GM19099 (cell line): Measurements from ENCODE around the gene LGR6.

Source experiments
- POLR2A ChIP-seq: IDR thresholded peaks from 3 replicates; pipeline ENCODE4 v1.6.1; 2011; ENCODE audit warnings: low read depth; ENCODE audit not compliant: insufficient read length; ENCODE audit errors: extremely low read depth

Gene LGR6

DNA sequence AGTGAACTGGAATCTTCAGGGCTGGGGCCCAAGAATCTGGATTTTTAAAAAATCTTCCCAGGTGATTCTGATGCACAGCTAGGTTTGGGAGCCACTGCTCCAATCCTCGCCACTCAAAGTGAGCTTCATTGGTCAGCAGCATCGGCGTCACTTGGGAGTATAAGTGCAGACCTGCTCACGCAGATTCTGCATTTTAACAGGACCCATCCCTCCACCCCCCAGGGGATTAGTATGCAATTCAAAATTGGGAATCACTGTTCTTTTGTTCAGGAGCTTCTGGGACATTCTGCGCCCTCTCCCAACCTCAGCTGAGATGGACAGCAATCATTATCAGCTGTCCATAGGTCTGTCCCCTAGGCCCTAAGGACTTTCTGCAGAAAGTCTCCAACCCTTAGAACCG, 53.5 kb downstream of the LGR6 start:
- TF ChIP-seq POLR2A, result no peak

DNA sequence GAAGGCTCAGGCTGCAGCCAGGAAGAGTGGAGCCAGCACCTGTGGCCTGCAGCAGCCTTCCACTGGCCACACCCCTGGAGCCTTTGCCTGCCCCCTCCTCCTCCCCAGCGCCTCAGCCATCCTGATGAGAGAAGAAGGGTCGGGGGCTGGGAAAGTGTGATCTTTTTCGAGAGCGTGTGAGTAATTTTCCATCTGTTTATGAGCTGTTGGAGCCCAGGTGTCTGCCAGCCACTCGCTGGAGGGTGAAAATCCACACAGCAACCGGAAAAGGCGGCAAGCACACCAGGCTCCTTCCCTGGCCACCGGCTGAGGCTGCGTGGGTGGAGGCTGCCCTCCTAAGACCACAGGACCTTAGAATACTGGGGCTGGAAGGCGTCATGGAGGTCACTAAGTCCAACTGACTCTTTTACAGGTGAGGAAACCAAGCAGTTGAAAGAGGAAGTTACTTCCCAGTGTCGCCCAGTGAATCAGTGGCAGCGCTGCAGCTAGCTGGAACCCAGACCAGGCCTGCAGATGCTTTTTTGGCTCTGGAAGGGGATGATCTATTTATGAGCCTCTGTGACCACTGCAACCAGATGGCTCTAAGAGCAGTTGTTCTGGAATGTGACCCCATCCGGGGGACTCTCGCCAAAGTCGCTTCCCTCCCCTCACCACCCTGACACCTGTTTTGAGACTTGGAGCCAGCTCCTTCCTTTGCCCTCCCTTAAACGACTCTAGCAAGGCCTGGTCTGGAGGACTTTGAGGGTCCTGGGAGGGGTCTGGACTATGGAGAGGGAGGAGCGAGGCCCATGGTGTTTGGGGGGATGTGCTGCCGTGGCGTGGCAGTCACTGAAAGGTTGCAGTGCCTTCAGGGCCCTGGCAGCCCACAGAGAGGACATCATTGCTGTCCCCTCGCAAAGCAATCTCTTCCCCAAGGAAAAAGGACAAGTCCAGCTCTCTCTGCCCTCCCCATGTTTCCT, 54.5 kb downstream of the LGR6 start:
- TF ChIP-seq POLR2A, result no peak

DNA sequence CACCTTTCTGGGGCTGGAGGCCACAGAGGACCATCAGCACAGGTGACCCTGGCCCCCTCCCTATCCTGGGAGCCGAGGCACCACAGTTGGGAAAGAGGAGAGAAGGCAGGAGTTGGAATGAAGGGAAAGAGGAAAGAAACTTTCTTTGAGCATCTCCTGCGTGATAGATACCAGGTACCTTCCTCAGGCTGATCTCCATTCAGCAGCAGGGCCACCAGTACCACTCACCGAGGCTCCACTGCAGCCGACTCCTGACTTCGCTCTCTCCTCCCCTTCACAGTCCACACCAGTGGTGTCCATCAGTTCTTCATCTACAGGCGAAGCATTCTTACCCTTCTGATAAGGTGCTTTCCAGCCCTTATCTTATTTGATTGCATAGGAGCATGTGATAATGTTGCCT, 55.3 kb downstream of the LGR6 start:
- no peak for TF ChIP-seq POLR2A

DNA sequence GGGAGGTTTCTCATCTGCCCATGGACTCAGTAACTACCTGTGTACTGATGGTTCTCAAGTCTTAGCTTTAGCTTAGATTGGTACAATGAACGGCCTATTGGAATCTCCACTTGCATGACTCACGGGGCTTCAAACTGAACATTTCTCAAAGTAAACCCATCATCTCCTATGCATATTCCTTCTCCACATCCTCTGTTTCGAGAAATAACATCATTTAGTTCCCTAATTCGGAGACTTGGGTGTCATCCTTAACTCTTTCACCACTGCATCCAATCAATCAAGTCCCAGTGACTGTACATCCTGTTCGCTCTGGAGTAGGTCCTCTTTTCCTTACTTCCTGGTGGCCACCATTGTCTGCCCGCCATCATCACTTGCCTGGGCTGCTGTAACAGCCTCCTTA, 55.8 kb downstream of the LGR6 start:
- TF ChIP-seq POLR2A, result no peak

DNA sequence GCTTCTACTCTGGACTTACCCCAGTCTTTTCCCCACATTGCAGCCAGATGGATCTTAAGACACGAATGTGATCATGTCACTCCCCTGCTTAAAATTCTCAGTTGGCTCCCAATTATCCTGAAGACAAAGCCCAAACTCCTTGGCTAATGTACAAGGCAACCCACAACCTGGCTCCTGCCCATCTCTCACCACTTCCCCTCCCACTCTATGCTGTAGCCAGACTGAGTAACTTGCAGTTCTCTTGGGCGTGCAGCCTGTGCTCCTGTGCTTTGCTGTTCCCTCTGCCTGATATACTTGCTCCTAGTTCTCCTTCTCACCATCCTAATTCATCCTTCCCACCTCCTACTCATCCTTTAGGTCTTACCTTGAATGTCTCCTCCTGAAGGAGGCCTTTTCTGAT, 56.2 kb downstream of the LGR6 start:
- no peak for TF ChIP-seq POLR2A

DNA sequence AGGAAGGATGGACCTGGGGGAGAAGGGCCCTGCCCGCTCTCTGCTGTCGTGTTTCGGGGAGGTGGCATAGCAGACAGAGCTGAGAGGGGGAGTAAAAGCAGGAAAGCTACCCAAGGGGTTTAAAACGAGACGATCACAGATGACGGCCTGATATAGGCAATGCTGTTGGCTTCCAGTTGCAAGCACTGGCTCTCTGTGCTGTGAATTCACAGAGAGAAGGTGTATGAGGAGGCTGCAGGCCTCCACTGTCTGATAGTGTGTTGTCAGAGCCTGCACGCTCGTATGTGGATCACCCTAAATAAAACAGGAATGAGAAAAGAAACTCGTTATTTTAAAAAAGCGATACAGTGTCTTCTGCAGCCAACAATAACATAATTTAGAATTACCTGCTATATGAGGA, 57.4 kb downstream of the LGR6 start:
- TF ChIP-seq POLR2A, result no peak

DNA sequence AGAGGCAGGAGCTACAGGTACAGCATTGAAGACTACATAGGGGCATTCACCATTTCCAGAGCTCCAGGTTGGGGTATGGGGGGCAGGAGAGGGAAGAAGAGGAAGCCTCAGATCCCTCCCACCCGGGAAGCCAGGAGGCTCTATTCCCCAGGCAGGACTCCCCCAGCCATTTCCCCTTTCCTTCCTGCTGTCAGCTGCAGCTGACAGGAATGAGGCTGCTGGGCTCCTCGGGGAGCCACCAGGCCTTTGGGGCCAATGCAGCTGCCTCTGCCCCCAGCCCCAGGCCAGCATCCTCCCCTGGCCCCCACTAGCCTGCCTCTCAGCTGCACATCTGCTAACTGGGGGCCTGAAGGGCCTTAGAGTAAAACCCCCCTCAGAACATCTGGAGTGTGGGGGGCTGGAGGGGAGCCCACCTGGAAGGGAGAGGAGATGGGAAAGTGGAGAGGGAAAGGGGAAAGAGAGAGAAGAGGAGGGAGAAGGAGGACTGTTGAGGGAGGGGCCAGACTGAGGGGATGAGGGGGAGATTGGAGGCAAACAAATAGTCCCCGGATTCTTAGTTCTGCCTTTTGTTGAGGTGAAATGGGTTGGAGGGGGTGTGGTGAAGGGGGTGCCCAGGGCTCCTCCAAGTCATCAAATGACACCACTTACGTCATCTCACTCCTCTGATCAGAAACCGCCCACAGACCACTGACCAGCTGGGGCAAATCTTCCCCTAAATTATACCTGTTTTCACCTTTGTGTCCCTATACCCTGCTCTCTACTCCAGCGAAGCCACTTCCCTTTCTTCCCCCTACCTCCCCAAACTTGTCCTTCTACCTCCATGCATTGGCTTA, 58.0 kb downstream of the LGR6 start:
- no peak for TF ChIP-seq POLR2A

DNA sequence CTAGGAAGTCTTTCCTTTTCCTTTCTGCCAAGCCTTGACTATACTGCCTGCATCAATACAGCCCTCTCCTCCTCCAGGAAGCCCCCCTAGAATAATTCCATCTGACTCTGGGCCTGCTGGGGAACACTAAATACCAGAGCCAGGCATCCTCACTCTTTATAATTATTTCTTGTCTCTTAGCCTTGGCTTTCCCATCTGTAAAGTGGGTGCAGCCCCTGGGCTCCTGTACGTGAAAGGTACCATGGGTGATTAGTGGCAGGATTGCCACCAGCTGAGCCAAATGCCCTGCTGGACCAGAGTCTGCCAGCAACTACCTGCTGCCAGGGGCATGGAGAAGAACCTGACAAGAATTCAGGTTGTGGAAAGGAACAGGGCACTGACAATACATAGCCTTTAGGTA, 58.7 kb downstream of the LGR6 start:
- TF ChIP-seq POLR2A, result no peak

DNA sequence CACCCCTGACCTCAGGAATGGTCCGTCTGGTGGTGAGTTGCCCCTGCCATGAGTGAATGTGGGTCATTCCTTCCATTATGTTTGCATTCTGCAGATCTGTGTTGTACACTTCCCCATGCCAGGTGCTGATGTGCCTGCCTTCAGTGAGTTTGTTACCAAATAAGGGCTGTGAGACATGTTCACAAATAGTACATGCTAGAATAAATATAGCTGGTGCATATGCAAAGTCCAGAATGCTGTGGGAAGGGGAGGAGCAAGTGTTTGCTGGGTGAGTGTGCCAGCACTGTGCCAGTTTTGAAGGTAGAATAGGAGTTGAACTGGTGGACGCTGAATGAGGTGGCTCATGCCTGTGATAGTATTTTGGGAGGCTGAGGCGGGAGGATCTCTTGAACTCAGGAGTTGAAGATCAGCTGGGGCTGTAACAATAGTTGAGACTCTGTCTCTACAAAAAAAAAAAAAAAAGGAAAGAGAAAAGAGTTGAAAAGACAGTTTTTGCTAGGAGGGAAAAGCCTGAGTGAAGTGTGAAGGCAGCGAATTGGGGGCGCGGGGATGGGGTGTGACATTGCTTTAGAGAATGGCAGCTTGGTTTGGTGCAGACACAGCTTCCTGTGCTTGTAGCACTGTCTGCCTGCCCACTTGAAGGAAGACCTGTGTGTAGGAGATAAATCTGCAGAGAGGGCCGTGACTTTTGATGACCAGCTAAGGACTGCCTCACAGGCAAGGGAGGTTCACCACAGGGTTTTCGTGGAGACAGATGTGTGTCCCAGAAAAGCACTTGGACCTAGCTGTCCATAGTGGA, 61.1 kb downstream of the LGR6 start:
- TF ChIP-seq POLR2A, result no peak

DNA sequence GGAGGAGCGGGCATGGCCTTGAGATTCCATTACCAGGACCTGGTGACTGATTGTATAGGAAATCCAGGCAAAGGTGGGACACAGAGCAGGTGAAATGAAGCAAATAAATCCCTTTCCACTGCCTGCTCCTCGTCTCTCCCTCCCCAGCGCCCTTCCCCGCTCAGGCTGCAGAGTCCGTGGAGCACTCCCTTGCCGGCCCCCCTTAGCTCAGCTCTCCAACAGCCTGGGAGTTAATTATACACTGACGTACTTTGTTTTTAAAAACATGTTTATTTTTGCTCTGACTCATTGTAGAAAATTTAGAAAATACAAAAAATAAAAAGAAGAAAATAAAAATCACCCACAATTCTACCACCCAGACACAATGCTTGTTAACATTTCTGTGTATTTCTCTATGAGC, 61.7 kb downstream of the LGR6 start:
- no peak for TF ChIP-seq POLR2A

DNA sequence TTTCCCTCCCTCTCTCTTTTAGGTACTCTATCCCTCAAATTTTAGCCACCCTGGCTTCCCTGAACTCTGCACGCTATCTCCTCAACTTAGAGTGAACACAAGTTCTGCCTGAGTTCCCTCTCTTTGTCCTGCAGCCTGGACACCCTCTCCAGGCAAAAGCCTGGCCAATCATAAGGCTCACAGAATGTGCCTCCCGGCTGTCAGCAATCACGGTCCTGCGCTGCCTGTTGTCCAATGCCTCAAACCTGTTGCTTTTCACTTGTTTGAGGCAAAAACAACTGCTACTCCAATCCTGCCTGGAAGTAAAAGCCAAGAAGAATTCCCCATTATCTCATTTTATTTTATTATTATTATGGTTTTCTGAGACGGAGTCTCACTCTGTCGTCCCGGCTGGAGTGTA, 66.1 kb downstream of the LGR6 start:
- no peak for TF ChIP-seq POLR2A

DNA sequence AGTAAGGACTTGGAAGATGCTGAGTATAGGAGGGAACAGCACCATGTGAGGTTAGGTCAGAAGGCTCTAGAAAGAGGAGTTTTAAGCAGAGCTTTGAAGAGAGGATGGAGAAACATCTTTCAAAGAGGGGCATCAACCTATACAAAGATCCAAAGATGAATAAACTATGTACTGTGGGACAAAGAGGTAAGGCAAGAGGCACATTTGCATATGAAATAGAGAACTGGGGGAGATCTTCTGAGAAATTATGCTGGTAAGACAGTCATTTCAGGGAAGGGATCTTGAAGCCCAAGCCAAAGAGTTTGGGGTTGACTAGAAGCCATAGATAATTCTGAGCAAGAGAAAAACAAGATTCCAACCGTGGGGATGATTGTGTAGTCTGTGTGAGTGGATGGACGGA, 70.0 kb downstream of the LGR6 start:
- TF ChIP-seq POLR2A, result no peak

DNA sequence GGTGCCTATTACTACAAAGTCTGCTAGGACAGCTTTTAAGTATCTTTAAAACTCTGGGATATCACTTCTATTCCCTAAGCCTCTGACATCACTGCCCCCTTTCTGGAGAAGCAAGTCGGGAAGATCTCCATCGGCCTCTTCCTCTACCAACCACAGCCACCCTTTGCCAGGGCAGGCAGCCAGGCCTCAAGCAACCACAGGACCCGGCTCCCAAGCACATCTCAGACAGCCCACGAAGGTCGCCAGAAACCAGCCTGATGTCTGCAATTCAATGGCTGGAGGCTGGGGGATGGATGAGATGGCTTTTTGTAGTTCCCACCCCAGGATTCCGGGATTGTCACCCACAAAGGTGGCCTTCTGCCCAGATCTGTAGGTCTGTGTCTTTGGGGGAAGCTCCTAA, 70.7 kb downstream of the LGR6 start:
- TF ChIP-seq POLR2A, result no peak

DNA sequence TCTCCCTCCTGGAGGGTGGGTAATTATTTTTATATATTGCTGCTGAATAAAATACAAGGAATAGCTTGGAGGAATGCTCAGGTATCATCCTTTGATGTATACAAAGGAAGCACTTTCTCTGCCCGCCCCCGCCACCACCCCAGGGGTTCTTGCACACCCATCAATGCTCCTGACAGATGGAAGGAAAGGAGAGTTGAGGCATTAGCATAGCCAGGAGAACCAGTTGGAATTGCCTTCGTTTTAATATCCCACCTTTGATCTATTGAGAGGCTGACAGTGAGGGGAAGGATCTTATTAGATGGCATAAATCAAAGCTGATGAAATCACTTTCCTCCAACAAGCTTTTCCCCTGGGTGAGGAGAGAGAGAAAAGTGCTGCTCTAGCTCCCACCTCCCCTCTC, 71.1 kb downstream of the LGR6 start:
- no peak for TF ChIP-seq POLR2A
